ENCODE data around the gene HAGH. TPM values are rescaled to one million over a fixed set of nuclear protein-coding genes. Genes with fewer than 3 reads are reported as not detected.

HAGH gene
- total and polyA plus RNA-seq, 8 donors, result 26.6 to 63.7 (median 37.4) TPM

DNA sequence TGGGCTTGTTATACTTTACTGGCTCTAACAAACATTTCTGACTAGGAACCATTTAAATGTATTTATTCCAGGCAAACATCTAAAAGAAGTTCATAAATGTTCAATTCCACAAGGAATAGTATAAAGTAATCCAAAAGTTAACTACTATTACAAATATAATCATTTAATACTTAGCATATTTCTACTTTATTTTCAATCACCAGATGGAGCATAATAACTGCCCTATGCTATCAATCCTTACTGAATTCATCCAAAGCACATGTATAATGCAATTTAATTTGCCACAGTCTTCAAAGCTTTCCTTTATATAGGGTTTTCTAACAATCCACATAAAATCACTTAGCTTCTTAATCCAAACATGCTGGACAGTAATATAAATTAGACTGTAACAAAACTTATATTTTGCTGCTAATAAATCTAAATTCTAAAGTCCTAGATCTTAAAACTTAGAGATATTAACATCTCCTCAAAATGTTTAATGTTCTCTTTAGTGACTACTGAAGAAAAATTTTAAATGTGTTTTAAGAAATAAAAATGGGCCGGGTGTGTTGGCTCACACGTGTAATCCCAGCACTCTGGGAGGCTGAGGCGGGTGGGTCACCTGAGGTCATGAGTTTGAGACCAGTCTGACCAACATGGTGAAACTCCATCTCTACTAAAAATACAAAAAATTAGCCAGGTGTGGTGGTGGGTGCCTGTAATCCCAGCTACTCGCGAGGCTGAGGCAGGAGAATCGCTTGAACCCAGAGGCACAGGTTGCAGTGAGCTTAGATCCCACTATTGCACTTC lies 39.5 kb upstream of the HAGH start:
- 80 to 87% methylated on average over 6 of the region's 6 CpGs for WGBS, 2 donors
- Histone ChIP-seq H3K4me1 (no peaks in the 10 kb centered on the region), H3K27ac (no peak overlapping the region), H3K27me3 (peaks cover 0 to 7% (median 0%) of the 10 kb centered on the region in 4 donors), H3K9me3 (no peaks in the 10 kb centered on the region), H3K4me3 (no peak overlapping the region), H3K36me3 (no peaks in the 10 kb centered on the region)
- ATAC-seq (no peak), FAIRE-seq (no peak), DNase-seq (no peak)
- TF ChIP-seq, protein P1, sequence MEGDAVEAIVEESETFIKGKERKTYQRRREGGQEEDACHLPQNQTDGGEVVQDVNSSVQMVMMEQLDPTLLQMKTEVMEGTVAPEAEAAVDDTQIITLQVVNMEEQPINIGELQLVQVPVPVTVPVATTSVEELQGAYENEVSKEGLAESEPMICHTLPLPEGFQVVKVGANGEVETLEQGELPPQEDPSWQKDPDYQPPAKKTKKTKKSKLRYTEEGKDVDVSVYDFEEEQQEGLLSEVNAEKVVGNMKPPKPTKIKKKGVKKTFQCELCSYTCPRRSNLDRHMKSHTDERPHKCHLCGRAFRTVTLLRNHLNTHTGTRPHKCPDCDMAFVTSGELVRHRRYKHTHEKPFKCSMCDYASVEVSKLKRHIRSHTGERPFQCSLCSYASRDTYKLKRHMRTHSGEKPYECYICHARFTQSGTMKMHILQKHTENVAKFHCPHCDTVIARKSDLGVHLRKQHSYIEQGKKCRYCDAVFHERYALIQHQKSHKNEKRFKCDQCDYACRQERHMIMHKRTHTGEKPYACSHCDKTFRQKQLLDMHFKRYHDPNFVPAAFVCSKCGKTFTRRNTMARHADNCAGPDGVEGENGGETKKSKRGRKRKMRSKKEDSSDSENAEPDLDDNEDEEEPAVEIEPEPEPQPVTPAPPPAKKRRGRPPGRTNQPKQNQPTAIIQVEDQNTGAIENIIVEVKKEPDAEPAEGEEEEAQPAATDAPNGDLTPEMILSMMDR (IDR thresholded peaks at IDR 0.05), result no peak
- intact Hi-C loops (cut with DNase I), result loop anchor here in 1 of 3 donors (5.0 kb wide), 1 partner anchor 56 kb away; no protein-coding TSS in a partner anchor

DNA sequence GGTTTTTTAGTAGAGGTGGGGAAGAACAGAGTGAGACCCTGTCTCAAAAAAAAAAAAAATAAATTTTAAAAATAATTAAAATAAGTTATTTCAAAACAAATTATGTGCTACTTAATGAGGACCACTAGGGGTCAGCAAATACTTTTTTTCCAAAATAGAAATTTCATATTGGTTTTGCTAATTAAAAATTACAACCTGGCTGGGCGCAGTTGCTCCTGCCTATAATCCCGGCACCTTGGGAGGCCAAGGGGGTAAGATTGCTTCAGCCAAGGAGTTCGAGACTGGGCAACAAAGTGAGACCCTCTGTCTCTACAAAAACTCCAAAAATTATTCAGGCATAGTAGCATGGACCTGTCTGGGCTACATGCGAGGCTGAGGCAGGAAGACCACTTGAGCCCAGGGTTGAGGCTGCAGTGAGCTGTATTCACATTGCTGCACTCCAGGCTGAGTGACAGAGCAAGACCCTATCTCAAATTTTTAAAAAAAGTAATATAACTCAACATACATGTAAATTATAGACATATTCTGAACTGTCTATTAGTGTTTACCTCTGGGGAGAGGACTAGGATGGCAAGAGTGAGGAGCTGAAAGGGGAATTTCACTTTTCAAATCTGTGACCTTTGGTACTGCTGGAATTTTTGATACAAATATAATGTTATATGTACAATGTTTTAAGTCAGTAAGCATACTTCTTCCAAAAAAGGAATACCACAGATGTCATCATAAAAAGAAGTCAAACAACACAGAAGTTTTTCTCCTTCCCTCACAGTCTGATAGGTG lies 37.2 kb upstream of the HAGH start:
- Histone ChIP-seq H3K27ac (no peak overlapping the region), H3K27me3 (peaks cover 0 to 9% (median 0%) of the 10 kb centered on the region in 4 donors), H3K9me3 (no peaks in the 10 kb centered on the region), H3K36me3 (no peaks in the 10 kb centered on the region), H3K4me1 (no peaks in the 10 kb centered on the region), H3K4me3 (no peak overlapping the region)
- 16% methylated on average over 4 of the region's 4 CpGs for WGBS, 2 donors
- ATAC-seq (peak; percentile 53 to 76 (median 64)), FAIRE-seq (no peak), DNase-seq (peak in 2 of 6 donors; percentile 21 to 37)
- TF ChIP-seq, protein P1 (IDR thresholded peaks at IDR 0.05), result peak; percentile 23 to 60 (median 42)
- intact Hi-C loops (cut with DNase I), result no loop called here

DNA sequence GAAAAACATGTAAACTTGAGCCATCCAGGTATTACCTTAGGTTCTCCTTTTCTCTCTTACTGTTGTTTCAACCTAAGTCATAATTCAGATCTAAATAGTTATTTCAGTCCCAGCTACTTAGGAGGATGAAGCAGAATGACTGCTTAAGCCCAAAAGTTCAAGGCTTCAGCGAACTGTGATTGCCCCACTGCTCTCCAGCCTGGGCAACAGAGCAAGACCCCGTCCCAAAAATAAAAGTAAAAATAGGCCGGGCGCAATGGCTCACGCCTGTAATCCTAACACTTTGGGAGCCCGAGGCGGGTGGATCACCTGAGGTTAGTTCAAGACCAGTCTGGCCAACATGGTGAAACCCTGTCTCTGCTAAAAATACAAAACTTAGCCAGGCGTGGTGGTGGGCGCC lies 35.8 kb upstream of the HAGH start:
- H3K36me3 ChIP-seq, result no peaks in the 10 kb centered on the region
- peaks cover 0 to 14% (median 0%) of the 10 kb centered on the region in 4 donors for H3K27me3 ChIP-seq
- TF ChIP-seq, protein P1 (IDR thresholded peaks at IDR 0.05), result no peak
- intact Hi-C loops (cut with DNase I), result no loop called here
- 75 to 87% methylated on average over 9 of the region's 9 CpGs for WGBS, 2 donors
- FAIRE-seq (no peak), ATAC-seq (no peak), DNase-seq (no peak)
- no peaks in the 10 kb centered on the region for H3K4me1 ChIP-seq
- H3K9me3 ChIP-seq, result no peaks in the 10 kb centered on the region
- H3K27ac ChIP-seq, result no peak overlapping the region
- H3K4me3 ChIP-seq, result no peak overlapping the region

DNA sequence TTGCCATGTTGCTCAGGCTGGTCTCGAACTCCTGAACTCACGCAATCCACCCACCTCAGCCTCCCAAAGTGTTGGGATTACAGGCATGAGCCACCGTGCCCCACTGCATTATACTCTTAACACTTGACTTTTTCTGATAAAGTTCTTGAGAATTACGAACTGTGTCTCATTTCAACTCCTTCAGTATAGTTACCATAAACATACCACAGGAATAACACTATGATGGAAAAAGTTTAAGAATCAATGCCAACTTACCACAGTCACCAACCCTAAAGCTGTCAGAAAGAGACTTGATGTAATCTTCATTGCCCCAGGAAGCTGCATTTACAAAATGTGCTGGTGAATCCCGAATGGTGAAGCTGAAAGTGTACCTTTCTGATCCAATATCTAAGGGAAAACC lies 35.1 kb upstream of the HAGH start:
- WGBS, 2 donors, result 72 to 76% methylated on average over 5 of the region's 5 CpGs
- Histone ChIP-seq H3K4me1 (no peaks in the 10 kb centered on the region), H3K27me3 (peaks cover 0 to 14% (median 0%) of the 10 kb centered on the region in 4 donors), H3K4me3 (no peak overlapping the region), H3K36me3 (no peaks in the 10 kb centered on the region), H3K9me3 (no peaks in the 10 kb centered on the region), H3K27ac (no peak overlapping the region)
- no peak for ATAC-seq
- intact Hi-C loops (cut with DNase I), result no loop called here
- DNase-seq, result no peak
- no peak for FAIRE-seq
- TF ChIP-seq, protein P1 (IDR thresholded peaks at IDR 0.05), result no peak

Data from pancreas (tissue), 10 donors.